GM21360 (cell line): ENCODE data around the gene TXNRD1.
"Not testable (repeated sequence)": the region's sequence is repeated elsewhere in the genome, so short reads cannot be mapped to it uniquely, and the experiment has no call there.

Experiments
- ATAC-seq: cut with Tn5 transposase; IDR thresholded peaks from one replicate; pipeline ENCODE4 v1.9.1; 2021; ENCODE audit warnings: mild to moderate bottlenecking, moderate library complexity; ENCODE audit not compliant: unreplicated experiment

The TXNRD1 gene

DNA sequence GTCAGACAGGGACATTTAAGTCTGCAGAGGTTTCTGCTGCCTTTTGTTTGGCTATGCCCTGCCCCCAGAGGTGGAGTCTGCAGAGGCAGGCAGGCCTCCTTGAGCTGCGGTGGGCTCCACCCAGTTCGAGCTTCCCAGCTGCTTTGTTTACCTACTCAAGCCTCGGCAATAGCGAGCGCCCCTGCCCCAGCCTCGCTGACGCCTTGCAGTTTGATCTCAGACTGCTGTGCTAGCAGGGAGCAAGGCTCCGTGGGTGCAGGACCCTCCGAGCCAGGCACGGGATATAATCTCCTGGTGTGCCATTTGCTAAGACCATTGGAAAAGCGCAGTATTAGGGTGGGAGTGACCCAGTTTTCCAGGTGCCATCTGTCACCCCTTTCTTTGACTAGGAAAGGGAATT, 178.5 kb downstream of the TXNRD1 start:
- ATAC-seq = not testable (repeated sequence)
